Activated naive CD4-positive, alpha-beta T cell treated with anti-CD3 and anti-CD28 coated beads for 36 hours (primary cell): ENCODE data around the gene REPS2. TPM values are rescaled to one million over a fixed set of nuclear protein-coding genes. Genes with fewer than 3 reads are reported as not detected.
"Not testable (repeated sequence)": the region's sequence is repeated elsewhere in the genome, so short reads cannot be mapped to it uniquely, and the experiment has no call there.

Source experiments
- CTCF ChIA-PET: fragments of 350-600 bp; sonication (Branson Sonifier 250); formaldehyde crosslinking; loops from one replicate; lab custom pipeline; 2021; ENCODE audit warnings: antibody characterized with exemption; lab: Charles Lee
- DNase-seq: peaks from one replicate; pipeline ENCODE4 v3.0.0-alpha.2; 2020
- H3K27ac Mint-ChIP-seq: one replicate; pipeline ENCODE4 v1.8.0; 2021; ENCODE audit warnings: mild to moderate bottlenecking, mixed read lengths
- H3K27me3 Mint-ChIP-seq: one replicate; pipeline ENCODE4 v1.8.0; 2021; ENCODE audit warnings: low read depth, mixed read lengths
- H3K36me3 Mint-ChIP-seq: one replicate; pipeline ENCODE4 v1.8.0; 2021; ENCODE audit warnings: low read depth, mixed read lengths
- H3K4me1 Mint-ChIP-seq: one replicate; pipeline ENCODE4 v1.8.0; 2021; ENCODE audit warnings: low read depth, mixed read lengths
- H3K4me3 Mint-ChIP-seq: one replicate; pipeline ENCODE4 v1.8.0; 2021; ENCODE audit warnings: mild to moderate bottlenecking, moderate library complexity, mixed read lengths
- H3K9me3 Mint-ChIP-seq: one replicate; pipeline ENCODE4 v1.8.0; 2021; ENCODE audit warnings: mixed read lengths
- intact Hi-C: fragments of 100-400 bp; cut with micrococcal nuclease; formaldehyde crosslinking; loops from one replicate; pipeline ENCODE4 v1.15.1; 2023
- total RNA-seq, 2 experiments: library from RNA; stranded (reverse); gene quantifications; one replicate each; pipeline ENCODE4 v1.2.3, GENCODE V29; 2021

The REPS2 gene
- total RNA-seq, 2 experiments from 2014 or later = not detected

- intact Hi-C loops, CTCF ChIA-PET: not testable (repeated sequence)
Observed at GRCh38 chrX:16968753-16969152, 22.3 kb downstream of the REPS2 start.

GRCh38 chrX:16970977-16971376 lies 24.5 kb downstream of the REPS2 start:
- no peaks in the 10 kb centered on the region for H3K9me3 Mint-ChIP-seq
- no peak for DNase-seq

More at GRCh38 chrX:16968753-16969152, 22.3 kb downstream of the REPS2 start:
- not testable (repeated sequence) for H3K4me3 Mint-ChIP-seq, H3K27ac Mint-ChIP-seq, H3K9me3 Mint-ChIP-seq, H3K4me1 Mint-ChIP-seq, H3K27me3 Mint-ChIP-seq, H3K36me3 Mint-ChIP-seq, DNase-seq

GRCh38 chrX:16971694-16972093 lies 25.2 kb downstream of the REPS2 start:
- CTCF ChIA-PET = no interaction called here
- DNase-seq = no peak
- no peak overlapping the region for H3K4me3 Mint-ChIP-seq
- H3K27ac Mint-ChIP-seq = no peak overlapping the region
- no peaks in the 10 kb centered on the region for H3K9me3 Mint-ChIP-seq
- H3K36me3 Mint-ChIP-seq = no peaks in the 10 kb centered on the region
- peaks cover 3% of the 10 kb centered on the region for H3K4me1 Mint-ChIP-seq
- intact Hi-C loops = no loop called here
- H3K27me3 Mint-ChIP-seq = peaks cover 2% of the 10 kb centered on the region

More at GRCh38 chrX:16970977-16971376, 24.5 kb downstream of the REPS2 start:
- intact Hi-C loops = no loop called here
- Mint-ChIP-seq H3K36me3 (no peaks in the 10 kb centered on the region), H3K4me1 (peaks cover 3% of the 10 kb centered on the region), H3K4me3 (no peak overlapping the region), H3K27ac (no peak overlapping the region), H3K27me3 (peaks cover 2% of the 10 kb centered on the region)
- CTCF ChIA-PET = no interaction called here

GRCh38 chrX:16975233-16975632 lies 28.8 kb downstream of the REPS2 start:
- no peak for DNase-seq
- no peaks in the 10 kb centered on the region for H3K36me3 Mint-ChIP-seq

DNA sequence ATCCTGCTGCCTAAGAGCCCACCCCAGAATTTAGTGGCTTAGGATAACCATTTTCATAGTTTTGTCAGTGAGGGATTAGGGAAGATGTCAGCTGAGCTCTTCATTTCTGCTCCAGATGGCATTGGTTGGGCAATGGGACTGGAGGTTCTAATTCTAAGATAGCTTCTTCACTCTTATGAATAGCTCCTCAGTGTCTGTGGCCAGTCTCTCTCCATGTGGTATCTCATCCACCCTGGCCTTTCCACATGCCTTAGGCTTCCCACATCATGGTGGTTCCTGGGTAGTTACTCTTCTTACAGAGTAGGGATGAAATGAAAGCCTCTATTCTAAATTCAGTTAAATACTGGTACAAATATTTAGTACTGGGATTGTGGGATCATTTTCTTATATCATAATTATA lies 31.3 kb downstream of the REPS2 start:
- H3K4me3 Mint-ChIP-seq = no peak overlapping the region

More at GRCh38 chrX:16975233-16975632, 28.8 kb downstream of the REPS2 start:
- H3K27me3 Mint-ChIP-seq = peaks cover 2% of the 10 kb centered on the region
- peaks cover 3% of the 10 kb centered on the region for H3K4me1 Mint-ChIP-seq
- no peak overlapping the region for H3K4me3 Mint-ChIP-seq
- H3K27ac Mint-ChIP-seq = no peak overlapping the region
- no peaks in the 10 kb centered on the region for H3K9me3 Mint-ChIP-seq
- CTCF ChIA-PET = no interaction called here
- intact Hi-C loops = no loop called here

GRCh38 chrX:16978193-16978984 lies 31.9 kb downstream of the REPS2 start:
- H3K36me3 Mint-ChIP-seq = no peaks in the 10 kb centered on the region
- H3K4me1 Mint-ChIP-seq = peaks cover 3% of the 10 kb centered on the region
- H3K27ac Mint-ChIP-seq = no peak overlapping the region
- H3K4me3 Mint-ChIP-seq = no peak overlapping the region
- H3K9me3 Mint-ChIP-seq = no peaks in the 10 kb centered on the region
- intact Hi-C loops = no loop called here
- DNase-seq = no peak
- no peaks in the 10 kb centered on the region for H3K27me3 Mint-ChIP-seq
- CTCF ChIA-PET = no interaction called here

More for the DNA sequence above, 31.3 kb downstream of the REPS2 start:
- CTCF ChIA-PET = no interaction called here
- Mint-ChIP-seq H3K27me3 (no peaks in the 10 kb centered on the region), H3K27ac (no peak overlapping the region), H3K36me3 (no peaks in the 10 kb centered on the region), H3K9me3 (no peaks in the 10 kb centered on the region), H3K4me1 (peaks cover 3% of the 10 kb centered on the region)
- DNase-seq = no peak
- intact Hi-C loops = no loop called here

GRCh38 chrX:16979226-16979625 lies 32.8 kb downstream of the REPS2 start:
- Mint-ChIP-seq H3K27me3 (no peaks in the 10 kb centered on the region), H3K27ac (no peak overlapping the region), H3K4me1 (peaks cover 3% of the 10 kb centered on the region), H3K36me3 (no peaks in the 10 kb centered on the region), H3K9me3 (no peaks in the 10 kb centered on the region), H3K4me3 (no peak overlapping the region)
- CTCF ChIA-PET = no interaction called here
- intact Hi-C loops = no loop called here
- no peak for DNase-seq

DNA sequence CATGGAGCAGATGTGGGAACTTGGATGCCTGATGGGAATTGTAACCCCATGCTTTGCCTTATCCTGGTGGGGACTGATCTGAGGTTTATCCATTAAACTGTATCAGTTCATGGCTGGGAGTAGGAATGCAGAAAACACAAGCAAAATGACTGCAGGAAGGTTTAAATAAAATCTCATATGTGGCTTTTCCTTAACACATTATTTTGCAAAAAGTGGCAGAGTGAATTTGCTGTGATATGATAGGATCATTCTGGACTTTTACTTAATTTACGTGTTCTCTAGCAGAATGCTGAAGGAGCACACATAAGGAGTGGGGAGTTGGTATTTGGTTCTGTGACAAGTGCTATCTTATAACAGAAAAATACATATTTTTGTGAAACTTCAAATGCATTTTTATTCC lies 34.8 kb downstream of the REPS2 start:
- no peaks in the 10 kb centered on the region for H3K27me3 Mint-ChIP-seq
- H3K4me3 Mint-ChIP-seq = no peak overlapping the region
- H3K4me1 Mint-ChIP-seq = no peaks in the 10 kb centered on the region
- intact Hi-C loops = no loop called here
- H3K9me3 Mint-ChIP-seq = no peaks in the 10 kb centered on the region
- CTCF ChIA-PET = no interaction called here
- H3K27ac Mint-ChIP-seq = no peak overlapping the region
- no peak for DNase-seq
- H3K36me3 Mint-ChIP-seq = no peaks in the 10 kb centered on the region

DNA sequence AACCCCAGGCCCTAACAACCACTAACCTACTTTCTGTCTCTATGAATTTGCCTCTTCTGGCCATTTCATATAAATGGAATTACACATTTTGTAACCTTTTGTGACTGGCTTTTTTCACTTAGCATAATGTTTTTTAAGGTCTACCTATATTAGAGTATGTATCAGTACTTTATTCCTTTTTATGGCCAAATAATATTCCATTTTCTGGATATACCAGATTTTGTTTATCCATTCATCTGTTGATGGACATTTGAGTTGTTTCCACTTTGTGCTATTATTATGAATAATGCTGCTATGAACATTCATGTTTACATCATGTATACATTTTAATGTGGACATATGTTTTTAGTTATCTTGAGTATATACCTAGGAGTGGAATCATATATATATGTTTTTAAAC lies 35.5 kb downstream of the REPS2 start:
- H3K36me3 Mint-ChIP-seq = no peaks in the 10 kb centered on the region
- no peak overlapping the region for H3K27ac Mint-ChIP-seq
- H3K9me3 Mint-ChIP-seq = no peaks in the 10 kb centered on the region
- no peak for DNase-seq
- intact Hi-C loops = no loop called here
- no peak overlapping the region for H3K4me3 Mint-ChIP-seq
- H3K27me3 Mint-ChIP-seq = no peaks in the 10 kb centered on the region
- CTCF ChIA-PET = no interaction called here
- no peaks in the 10 kb centered on the region for H3K4me1 Mint-ChIP-seq

GRCh38 chrX:16983051-16983450 lies 36.6 kb downstream of the REPS2 start:
- Mint-ChIP-seq H3K27me3 (no peaks in the 10 kb centered on the region), H3K27ac (no peak overlapping the region), H3K4me1 (no peaks in the 10 kb centered on the region), H3K4me3 (no peak overlapping the region), H3K9me3 (no peaks in the 10 kb centered on the region), H3K36me3 (no peaks in the 10 kb centered on the region)
- no peak for DNase-seq
- CTCF ChIA-PET = no interaction called here
- intact Hi-C loops = no loop called here

DNA sequence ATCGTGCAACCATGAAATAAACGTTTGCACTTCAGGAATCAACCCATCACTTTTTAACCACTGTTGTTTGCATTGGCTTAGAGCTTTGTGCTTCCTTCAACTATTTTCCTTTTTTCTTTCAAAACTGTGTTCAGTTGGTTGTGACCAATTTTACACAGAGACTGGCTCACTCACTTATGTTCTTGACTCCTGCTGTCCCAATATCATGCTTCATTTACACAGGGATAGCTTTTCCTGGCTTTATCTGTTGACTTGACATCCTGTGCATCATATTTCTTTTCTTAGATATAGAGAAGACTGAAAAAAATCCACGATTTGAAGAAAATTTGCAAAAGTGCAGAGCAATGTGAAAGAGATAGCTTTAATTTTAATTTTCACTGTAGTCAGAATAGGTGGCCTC lies 38.8 kb downstream of the REPS2 start:
- no peaks in the 10 kb centered on the region for H3K9me3 Mint-ChIP-seq
- no peaks in the 10 kb centered on the region for H3K4me1 Mint-ChIP-seq
- no peaks in the 10 kb centered on the region for H3K27me3 Mint-ChIP-seq
- CTCF ChIA-PET = interaction anchor here (0.5 to 1.0 kb wide), 2 partner anchors 60 to 91 kb away, joined by 3 read pairs; no protein-coding TSS in a partner anchor
- H3K36me3 Mint-ChIP-seq = no peaks in the 10 kb centered on the region
- no peak for DNase-seq
- no peak overlapping the region for H3K27ac Mint-ChIP-seq
- intact Hi-C loops = no loop called here
- no peak overlapping the region for H3K4me3 Mint-ChIP-seq

DNA sequence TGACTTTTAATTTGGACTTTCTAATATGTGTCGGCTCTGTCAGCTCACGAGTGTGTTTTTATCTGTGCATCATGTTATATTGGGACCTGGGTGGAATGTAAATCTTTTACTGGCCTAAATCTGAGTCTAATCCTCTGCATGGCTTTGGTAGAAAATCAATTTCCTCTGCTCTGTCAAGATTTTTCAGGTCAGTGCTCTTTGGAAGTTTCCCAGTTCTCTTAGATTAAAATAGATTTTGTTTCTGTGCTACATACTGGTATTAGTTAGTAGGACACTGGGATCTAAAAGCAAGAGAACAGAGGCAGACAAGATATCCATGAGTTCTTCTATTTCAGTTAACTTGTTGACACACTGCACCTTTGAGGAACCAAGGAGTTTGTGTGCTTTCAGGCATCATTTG lies 39.7 kb downstream of the REPS2 start:
- DNase-seq = no peak
- Mint-ChIP-seq H3K27ac (no peak overlapping the region), H3K4me1 (no peaks in the 10 kb centered on the region), H3K4me3 (no peak overlapping the region), H3K36me3 (no peaks in the 10 kb centered on the region), H3K9me3 (no peaks in the 10 kb centered on the region), H3K27me3 (no peaks in the 10 kb centered on the region)
- CTCF ChIA-PET = interaction anchor here (0.6 to 1.0 kb wide), 2 partner anchors 59 to 61 kb away, joined by 3 to 6 read pairs; no protein-coding TSS in a partner anchor
- intact Hi-C loops = no loop called here

GRCh38 chrX:16989750-16990149 lies 43.3 kb downstream of the REPS2 start:
- H3K27ac Mint-ChIP-seq = no peak overlapping the region
- no peaks in the 10 kb centered on the region for H3K4me1 Mint-ChIP-seq
- no peak for DNase-seq
- CTCF ChIA-PET = no interaction called here
- H3K27me3 Mint-ChIP-seq = no peaks in the 10 kb centered on the region
- no peaks in the 10 kb centered on the region for H3K9me3 Mint-ChIP-seq
- H3K4me3 Mint-ChIP-seq = no peak overlapping the region
- no peaks in the 10 kb centered on the region for H3K36me3 Mint-ChIP-seq
- intact Hi-C loops = no loop called here
